Hepatocyte (in vitro differentiated cells): ENCODE measurements around the gene SHBG. TPM values are rescaled to one million over a fixed set of nuclear protein-coding genes. Genes with fewer than 3 reads are reported as not detected.

Experiments used
- DNase-seq: peaks from one replicate; pipeline ENCODE4 v3.0.0-alpha.2; 2016; ENCODE audit warnings: low spot score
- H2AFZ ChIP-seq: fragments of 200-600 bp; sonication (generic); 2 replicates; pipeline ENCODE4 v1.6.0; 2016; ENCODE audit warnings: antibody characterized with exemption, mild to moderate bottlenecking
- H3K27ac ChIP-seq: fragments of 200-600 bp; sonication (generic); 2 replicates; pipeline ENCODE4 v1.5.1; 2016; ENCODE audit warnings: mild to moderate bottlenecking
- H3K27me3 ChIP-seq: fragments of 200-600 bp; sonication (generic); 2 replicates; pipeline ENCODE4 v1.6.1; 2016
- H3K36me3 ChIP-seq: fragments of 200-600 bp; sonication (generic); replicated peaks from 2 replicates; pipeline ENCODE4 v1.5.1; 2016; ENCODE audit warnings: low read depth; ENCODE audit not compliant: insufficient read depth
- H3K4me1 ChIP-seq: fragments of 200-600 bp; sonication (generic); 2 replicates; pipeline ENCODE4 v1.5.1; 2016; ENCODE audit warnings: mild to moderate bottlenecking, moderate library complexity; ENCODE audit not compliant: insufficient read depth
- H3K4me2 ChIP-seq: fragments of 200-600 bp; sonication (generic); 2 replicates; pipeline ENCODE4 v1.6.0; 2016
- H3K4me3 ChIP-seq: fragments of 200-600 bp; sonication (generic); 2 replicates; pipeline ENCODE4 v1.5.1; 2016; ENCODE audit warnings: mild to moderate bottlenecking
- H3K79me2 ChIP-seq: fragments of 200-600 bp; sonication (generic); 2 replicates; pipeline ENCODE4 v1.6.0; 2017; ENCODE audit warnings: mild to moderate bottlenecking
- H3K9me2 ChIP-seq: fragments of 200-600 bp; sonication (generic); replicated peaks from 2 replicates; pipeline ENCODE4 v1.6.0; 2017; ENCODE audit warnings: mild to moderate bottlenecking; ENCODE audit not compliant: insufficient read depth
- H3K9me3 ChIP-seq: fragments of 200-600 bp; sonication (generic); 2 replicates; pipeline ENCODE4 v1.5.1; 2016; ENCODE audit warnings: low read depth, mild to moderate bottlenecking
- H4K20me1 ChIP-seq: fragments of 200-600 bp; sonication (generic); 2 replicates; pipeline ENCODE4 v1.6.0; 2016; ENCODE audit warnings: mild to moderate bottlenecking; ENCODE audit not compliant: insufficient read depth, poor library complexity, severe bottlenecking
- CTCF ChIP-seq: fragments of 200-600 bp; sonication (generic); IDR thresholded peaks from 2 replicates; pipeline ENCODE4 v1.5.1; 2016; ENCODE audit warnings: antibody characterized with exemption, mild to moderate bottlenecking; ENCODE audit not compliant: poor library complexity
- EZH2 ChIP-seq: fragments of 200-600 bp; sonication (generic); IDR thresholded peaks from 2 replicates; pipeline ENCODE4 v1.6.1; 2016; ENCODE audit warnings: antibody characterized with exemption, mild to moderate bottlenecking, borderline replicate concordance
- EZH2phosphoT487 ChIP-seq: fragments of 200-600 bp; sonication (generic); IDR thresholded peaks from one replicate; pipeline ENCODE4 v1.6.1; 2018; ENCODE audit warnings: antibody characterized with exemption, mild to moderate bottlenecking, low read depth, moderate library complexity; ENCODE audit not compliant: unreplicated experiment, severe bottlenecking
- WGBS: methylation state at CpG from one replicate; pipeline ENCODE4 v1.1.6; 2016; ENCODE audit warnings: low lambda C conversion rate; ENCODE audit errors: missing lambda C conversion rate; 5-methylcytosine and 5-hydroxymethylcytosine counted together
- polyA plus RNA-seq: library from polyadenylated mRNA; unstranded; fragments of >200 nt; fragmentation: Nextera tagmentation; extraction: Ambion mirVana; gene quantifications from 2 replicates; pipeline ENCODE4 v1.2.1, GENCODE V29; 2016
- small RNA-seq: library from RNA; depleted of rRNA; stranded (forward); fragments of <200 nt; gene quantifications from one replicate; pipeline ENCODE3, GENCODE V24; 2014
- total RNA-seq: library from RNA; depleted of rRNA; stranded (reverse); fragments of >200 nt; gene quantifications from 2 replicates; pipeline ENCODE4 v1.2.3, GENCODE V29; 2014

Gene SHBG
- total and polyA plus RNA-seq, 2 experiments from 2014 or later: 5.3 to 9.0 TPM

DNA sequence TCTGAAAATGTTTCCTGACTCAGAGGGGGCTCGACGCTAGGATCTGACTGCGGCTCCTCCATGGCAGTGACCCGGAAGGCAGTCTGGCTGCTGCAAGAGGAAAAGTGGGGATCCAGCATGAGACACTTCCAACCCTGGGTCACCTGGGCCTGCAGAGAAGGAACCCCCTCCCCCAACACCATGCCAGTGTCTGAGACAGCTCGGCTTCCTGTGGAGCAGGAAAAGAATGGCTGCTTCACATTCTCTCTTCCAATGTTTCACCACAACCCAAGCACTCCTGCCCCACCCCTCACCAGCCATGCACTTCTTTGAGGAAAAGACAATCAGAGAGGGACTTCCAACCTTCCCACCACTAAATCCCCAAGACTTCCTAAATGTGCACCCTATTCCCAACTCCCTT, 46.6 kb downstream of the SHBG start:
- H3K9me2 ChIP-seq: no peaks in the 10 kb centered on the region
- H3K79me2 ChIP-seq: peaks cover 41% of the 10 kb centered on the region
- no peaks in the 10 kb centered on the region for H3K36me3 ChIP-seq
- H3K4me1 ChIP-seq: no peaks in the 10 kb centered on the region
- DNase-seq: no peak
- no peak overlapping the region for H3K4me2 ChIP-seq
- no peak overlapping the region for H2AFZ ChIP-seq
- H3K27ac ChIP-seq: no peak overlapping the region
- H4K20me1 ChIP-seq: no peaks in the 10 kb centered on the region
- H3K4me3 ChIP-seq: no peak overlapping the region
- no peaks in the 10 kb centered on the region for H3K9me3 ChIP-seq
- TF ChIP-seq EZH2phosphoT487: no peak
- TF ChIP-seq CTCF: no peak
- TF ChIP-seq EZH2: no peak
- H3K27me3 ChIP-seq: no peaks in the 10 kb centered on the region
- WGBS: 89% methylated on average over 5 of the region's 5 CpGs

GRCh38 chr17:7677388-7678067, 47.6 kb downstream of the SHBG start:
- Histone ChIP-seq H3K4me3 (no peak overlapping the region), H3K27me3 (no peaks in the 10 kb centered on the region), H3K9me2 (no peaks in the 10 kb centered on the region), H4K20me1 (no peaks in the 10 kb centered on the region), H3K4me1 (no peaks in the 10 kb centered on the region), H3K27ac (no peak overlapping the region), H2AFZ (no peak overlapping the region), H3K79me2 (peaks cover 51% of the 10 kb centered on the region), H3K36me3 (no peaks in the 10 kb centered on the region), H3K4me2 (no peak overlapping the region), H3K9me3 (no peaks in the 10 kb centered on the region)
- TF ChIP-seq EZH2phosphoT487 (no peak), CTCF (no peak), EZH2 (no peak)
- 69% methylated on average over 10 of the region's 10 CpGs for WGBS
- DNase-seq: no peak

Small RNA genes within 50 kb of the gene (small RNA-seq; reads per million reads assigned to genes)
- not detected for gene CD68

Other genes with a start within 250 kb of the SHBG start
- 8.4 and 11.4 TPM in 2 replicates for gene TNK1, start 249.0 kb upstream of the SHBG start, total RNA-seq
- gene TNK1, start 249.0 kb upstream of the SHBG start, polyA plus RNA-seq: 8.9 and 10.2 TPM in 2 replicates
- gene PLSCR3, start 235.6 kb upstream of the SHBG start, total RNA-seq: 11.8 and 17.6 TPM in 2 replicates
- gene PLSCR3, start 235.6 kb upstream of the SHBG start, polyA plus RNA-seq: 58.0 and 59.6 TPM in 2 replicates
- 109 and 118 TPM in 2 replicates for gene TMEM256, start 226.0 kb upstream of the SHBG start, total RNA-seq
- gene TMEM256, start 226.0 kb upstream of the SHBG start, polyA plus RNA-seq: 105 and 109 TPM in 2 replicates
- 4.1 and 7.2 TPM in 2 replicates for gene NLGN2, start 222.3 kb upstream of the SHBG start, total RNA-seq
- 4.3 and 6.6 TPM in 2 replicates for gene NLGN2, start 222.3 kb upstream of the SHBG start, polyA plus RNA-seq
- gene SPEM1, start 209.8 kb upstream of the SHBG start, total RNA-seq: not detected in 2 replicates
- gene SPEM1, start 209.8 kb upstream of the SHBG start, polyA plus RNA-seq: 0.21 TPM in 1 of 2 replicates, not detected in the other
- gene SPEM2, start 204.5 kb upstream of the SHBG start, total RNA-seq: not detected in 2 replicates
- gene SPEM2, start 204.5 kb upstream of the SHBG start, polyA plus RNA-seq: not detected in 2 replicates
- gene SPEM3, start 201.3 kb upstream of the SHBG start, total RNA-seq: not detected in 2 replicates
- not detected in 2 replicates for gene SPEM3, start 201.3 kb upstream of the SHBG start, polyA plus RNA-seq
- 12.3 and 12.5 TPM in 2 replicates for gene TMEM102, start 194.7 kb upstream of the SHBG start, total RNA-seq
- 13.7 and 13.9 TPM in 2 replicates for gene TMEM102, start 194.7 kb upstream of the SHBG start, polyA plus RNA-seq
- 1.4 and 2.7 TPM in 2 replicates for gene FGF11, start 190.6 kb upstream of the SHBG start, total RNA-seq
- 3.6 and 3.8 TPM in 2 replicates for gene FGF11, start 190.6 kb upstream of the SHBG start, polyA plus RNA-seq
- gene CHRNB1, start 185.1 kb upstream of the SHBG start, total RNA-seq: 10.9 and 12.4 TPM in 2 replicates
- 16.9 and 17.5 TPM in 2 replicates for gene CHRNB1, start 185.1 kb upstream of the SHBG start, polyA plus RNA-seq
- gene ZBTB4, start 150.5 kb upstream of the SHBG start, total RNA-seq: 22.7 and 27.1 TPM in 2 replicates
- 20.8 and 21.5 TPM in 2 replicates for gene ZBTB4, start 150.5 kb upstream of the SHBG start, polyA plus RNA-seq
- 0.24 TPM in 1 of 2 replicates, not detected in the other for gene SLC35G6, start 148.7 kb upstream of the SHBG start, total RNA-seq
- gene SLC35G6, start 148.7 kb upstream of the SHBG start, polyA plus RNA-seq: 0.30 and 0.44 TPM in 2 replicates
- 50.2 and 74.5 TPM in 2 replicates for gene POLR2A, start 145.8 kb upstream of the SHBG start, total RNA-seq
- gene POLR2A, start 145.8 kb upstream of the SHBG start, polyA plus RNA-seq: 96.3 and 98.1 TPM in 2 replicates
- 4.5 and 7.3 TPM in 2 replicates for gene TNFSF12, start 81.1 kb upstream of the SHBG start, total RNA-seq
- gene TNFSF12, start 81.1 kb upstream of the SHBG start, polyA plus RNA-seq: 8.0 and 11.3 TPM in 2 replicates
- 0.90 and 11.0 TPM in 2 replicates for gene TNFSF13, start 71.4 kb upstream of the SHBG start, total RNA-seq
- 2.4 and 5.4 TPM in 2 replicates for gene TNFSF13, start 71.4 kb upstream of the SHBG start, polyA plus RNA-seq
- gene SENP3, start 68.2 kb upstream of the SHBG start, total RNA-seq: 61.1 and 71.2 TPM in 2 replicates
- 33.7 and 35.4 TPM in 2 replicates for gene SENP3, start 68.2 kb upstream of the SHBG start, polyA plus RNA-seq
- gene CD68, start 50.5 kb upstream of the SHBG start, total RNA-seq: 64.0 and 75.5 TPM in 2 replicates
- gene CD68, start 50.5 kb upstream of the SHBG start, polyA plus RNA-seq: 80.4 and 82.6 TPM in 2 replicates
- gene MPDU1, start 46.3 kb upstream of the SHBG start, total RNA-seq: 201 and 234 TPM in 2 replicates
- gene MPDU1, start 46.3 kb upstream of the SHBG start, polyA plus RNA-seq: 109 and 113 TPM in 2 replicates
- gene SOX15, start 40.0 kb upstream of the SHBG start, total RNA-seq: 0.13 and 0.44 TPM in 2 replicates
- 0.89 and 0.95 TPM in 2 replicates for gene SOX15, start 40.0 kb upstream of the SHBG start, polyA plus RNA-seq
- 33.0 and 33.7 TPM in 2 replicates for gene FXR2, start 15.2 kb upstream of the SHBG start, total RNA-seq
- gene FXR2, start 15.2 kb upstream of the SHBG start, polyA plus RNA-seq: 33.8 and 41.6 TPM in 2 replicates
- 114 and 130 TPM in 2 replicates for gene SAT2, start 2.3 kb upstream of the SHBG start, total RNA-seq
- gene SAT2, start 2.3 kb upstream of the SHBG start, polyA plus RNA-seq: 128 and 138 TPM in 2 replicates
- 0.04 and 0.23 TPM in 2 replicates for gene ATP1B2, start 20.8 kb downstream of the SHBG start, total RNA-seq
- 2.2 and 2.5 TPM in 2 replicates for gene ATP1B2, start 20.8 kb downstream of the SHBG start, polyA plus RNA-seq
- gene TP53, start 57.4 kb downstream of the SHBG start, total RNA-seq: 24.2 and 29.6 TPM in 2 replicates
- gene TP53, start 57.4 kb downstream of the SHBG start, polyA plus RNA-seq: 26.9 and 31.7 TPM in 2 replicates
- gene WRAP53, start 58.3 kb downstream of the SHBG start, total RNA-seq: 3.8 and 7.8 TPM in 2 replicates
- gene WRAP53, start 58.3 kb downstream of the SHBG start, polyA plus RNA-seq: 9.0 and 12.0 TPM in 2 replicates
- 7.4 and 8.6 TPM in 2 replicates for gene EFNB3, start 75.1 kb downstream of the SHBG start, total RNA-seq
- 10.6 and 16.6 TPM in 2 replicates for gene EFNB3, start 75.1 kb downstream of the SHBG start, polyA plus RNA-seq
- gene DNAH2, start 87.6 kb downstream of the SHBG start, total RNA-seq: 0.77 and 1.0 TPM in 2 replicates
- 2.1 and 4.0 TPM in 2 replicates for gene DNAH2, start 87.6 kb downstream of the SHBG start, polyA plus RNA-seq
- 3.3 and 5.9 TPM in 2 replicates for gene KDM6B, start 204.1 kb downstream of the SHBG start, total RNA-seq
- gene KDM6B, start 204.1 kb downstream of the SHBG start, polyA plus RNA-seq: 10.2 and 11.3 TPM in 2 replicates
- gene TMEM88, start 224.9 kb downstream of the SHBG start, total RNA-seq: 59.6 and 73.3 TPM in 2 replicates
- gene TMEM88, start 224.9 kb downstream of the SHBG start, polyA plus RNA-seq: 241 and 328 TPM in 2 replicates
- gene NAA38, start 227.4 kb downstream of the SHBG start, total RNA-seq: 49.2 and 66.0 TPM in 2 replicates
- gene NAA38, start 227.4 kb downstream of the SHBG start, polyA plus RNA-seq: 147 and 154 TPM in 2 replicates
- gene CYB5D1, start 227.9 kb downstream of the SHBG start, total RNA-seq: 9.1 and 14.1 TPM in 2 replicates
- 12.2 and 15.1 TPM in 2 replicates for gene CYB5D1, start 227.9 kb downstream of the SHBG start, polyA plus RNA-seq